ENCODE data around the gene ASCL2. TPM values are rescaled to one million over a fixed set of nuclear protein-coding genes. Genes with fewer than 3 reads are reported as not detected.
"Not testable (repeated sequence)": the region's sequence is repeated elsewhere in the genome, so short reads cannot be mapped to it uniquely, and the experiment has no call there.

ASCL2 gene
- total RNA-seq, 1 donor from 2014 or later = 0.17 TPM

- DNase-seq (no peak), ATAC-seq (no peak)
- intact Hi-C loops (cut with micrococcal nuclease) = no loop called here
Measured at GRCh38 chr11:2249189-2249916, 21.0 kb downstream of the ASCL2 start.

DNA sequence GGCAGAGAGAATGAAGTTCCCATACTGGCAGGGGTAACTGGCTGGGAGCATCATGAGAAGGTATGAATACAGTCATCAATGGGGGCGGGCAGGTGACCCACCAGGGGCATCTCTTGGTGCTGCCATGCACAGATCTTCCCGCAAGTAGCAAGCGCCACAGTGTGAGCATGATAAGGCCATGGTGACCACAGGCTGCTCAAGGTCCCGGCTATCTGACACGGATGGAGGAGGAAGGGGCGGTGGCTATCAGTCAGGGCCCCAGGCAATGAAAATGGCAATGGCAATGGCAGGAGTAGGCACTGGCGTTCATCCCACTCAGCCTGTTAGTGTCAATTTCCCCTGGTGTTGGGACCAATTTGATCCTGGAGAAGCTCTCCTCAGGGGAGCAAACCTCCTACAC is 21.6 kb downstream of the ASCL2 start:
- ATAC-seq (no peak), DNase-seq (no peak)
- intact Hi-C loops (cut with micrococcal nuclease) = no loop called here

- ATAC-seq = no peak
- intact Hi-C loops (cut with micrococcal nuclease) = no loop called here
- DNase-seq = no peak
Measured at GRCh38 chr11:2248242-2248641, 22.1 kb downstream of the ASCL2 start.

- DNase-seq (no peak), ATAC-seq (no peak)
- intact Hi-C loops (cut with micrococcal nuclease) = no loop called here
Measured at GRCh38 chr11:2247496-2247895, 22.9 kb downstream of the ASCL2 start.

GRCh38 chr11:2240834-2241233 is 29.6 kb downstream of the ASCL2 start:
- intact Hi-C loops (cut with micrococcal nuclease) = no loop called here
- DNase-seq (no peak), ATAC-seq (no peak)

DNA sequence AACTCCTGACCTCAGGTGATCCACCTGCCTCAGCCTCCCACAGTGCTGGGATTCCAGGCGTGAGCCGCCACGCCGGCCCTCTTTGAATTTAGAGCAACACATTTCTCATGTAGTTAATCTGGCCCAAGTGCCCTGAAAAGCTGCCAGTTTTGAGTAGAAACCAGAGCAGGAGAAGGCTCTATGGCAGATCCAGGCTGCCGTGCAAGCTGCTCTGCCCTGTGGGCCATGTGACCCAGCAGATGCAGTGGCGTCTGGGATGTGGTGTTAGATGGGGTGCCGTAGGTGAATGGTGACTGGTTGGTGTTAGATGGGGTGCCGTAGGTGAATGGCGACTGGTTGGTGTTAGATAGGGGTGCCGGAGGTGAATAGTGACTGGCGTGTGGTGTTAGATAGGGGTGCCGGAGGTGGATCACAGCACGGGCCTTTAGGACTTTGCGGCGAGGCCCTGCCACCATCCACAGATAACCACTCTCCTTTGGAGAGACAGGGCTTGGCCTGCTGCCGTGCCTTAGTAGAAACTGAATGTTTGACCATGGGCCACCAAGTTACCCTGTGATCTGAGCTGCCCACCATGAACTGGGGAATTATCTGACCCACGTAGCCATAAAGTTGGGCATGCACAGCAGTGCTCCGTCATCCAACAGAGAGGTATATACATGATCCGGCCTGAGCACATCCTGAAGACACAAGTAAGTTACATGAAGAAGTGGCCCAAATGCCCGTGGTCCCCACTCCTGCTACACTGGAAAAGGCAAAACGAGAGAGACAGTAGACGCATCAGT is 32.7 kb downstream of the ASCL2 start:
- intact Hi-C loops (cut with micrococcal nuclease) = no loop called here
- no peak for ATAC-seq
- DNase-seq = no peak

GRCh38 chr11:2236381-2237134 is 33.8 kb downstream of the ASCL2 start:
- DNase-seq; ATAC-seq; intact Hi-C loops (cut with micrococcal nuclease): not testable (repeated sequence)

DNA sequence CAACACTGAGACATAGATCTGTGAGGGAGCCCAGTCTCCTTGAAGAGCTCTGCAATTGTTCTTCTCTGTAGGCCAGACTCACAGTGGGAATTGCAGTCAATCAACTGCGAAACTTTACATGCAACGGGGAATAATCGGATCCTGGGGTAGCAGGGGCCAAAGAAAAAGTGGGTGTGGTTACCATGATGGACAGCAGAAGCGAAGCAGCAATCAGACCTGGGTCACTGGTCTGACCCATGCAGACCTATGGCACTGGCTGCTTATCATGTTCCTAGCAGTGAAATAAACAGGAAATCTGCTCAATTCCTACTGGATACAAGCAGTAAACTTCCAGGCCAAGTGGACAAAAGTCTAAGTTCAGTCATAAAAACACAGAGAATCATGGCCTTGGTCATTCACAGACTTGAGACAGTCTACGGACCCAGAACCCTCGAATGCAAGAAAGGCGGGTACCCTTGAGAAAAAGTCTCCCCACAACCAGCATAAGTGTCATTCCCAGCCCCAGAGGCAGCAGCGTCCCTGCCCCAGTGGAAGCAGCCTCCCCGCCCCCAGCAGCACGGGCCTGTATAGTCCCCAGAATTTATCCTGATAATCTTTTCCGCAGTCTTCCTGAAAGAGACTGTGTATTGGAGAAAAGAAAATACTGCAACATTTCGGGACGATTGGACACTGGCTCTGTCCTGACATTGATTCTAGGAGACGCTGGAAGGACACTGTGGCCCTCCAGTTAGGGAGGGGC is 34.6 kb downstream of the ASCL2 start:
- no peak for ATAC-seq
- intact Hi-C loops (cut with micrococcal nuclease) = no loop called here
- no peak for DNase-seq

DNA sequence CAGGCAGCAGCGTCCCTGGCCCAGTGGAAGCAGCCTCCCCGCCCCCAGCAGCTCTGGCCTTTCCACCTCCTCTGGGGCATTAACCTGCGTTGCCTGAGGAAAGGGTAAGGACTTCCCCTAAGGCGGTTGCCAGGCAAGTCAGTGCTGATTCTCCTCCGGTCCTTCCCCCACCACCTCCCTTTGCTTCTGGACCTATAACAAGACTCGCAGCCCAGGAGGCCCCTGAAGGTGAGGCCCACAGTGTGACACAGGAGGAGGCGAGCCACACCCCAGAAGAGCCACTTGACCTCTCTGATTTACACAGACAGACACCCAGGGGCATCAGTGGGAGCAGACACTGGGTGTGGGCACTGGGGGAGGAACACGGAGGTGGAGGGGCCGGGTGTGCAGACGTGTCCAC is 35.4 kb downstream of the ASCL2 start:
- DNase-seq (no peak), ATAC-seq (no peak)
- intact Hi-C loops (cut with micrococcal nuclease) = no loop called here

GRCh38 chr11:2233693-2234455 is 36.5 kb downstream of the ASCL2 start:
- intact Hi-C loops (cut with micrococcal nuclease) = no loop called here
- no peak for ATAC-seq
- no peak for DNase-seq

DNA sequence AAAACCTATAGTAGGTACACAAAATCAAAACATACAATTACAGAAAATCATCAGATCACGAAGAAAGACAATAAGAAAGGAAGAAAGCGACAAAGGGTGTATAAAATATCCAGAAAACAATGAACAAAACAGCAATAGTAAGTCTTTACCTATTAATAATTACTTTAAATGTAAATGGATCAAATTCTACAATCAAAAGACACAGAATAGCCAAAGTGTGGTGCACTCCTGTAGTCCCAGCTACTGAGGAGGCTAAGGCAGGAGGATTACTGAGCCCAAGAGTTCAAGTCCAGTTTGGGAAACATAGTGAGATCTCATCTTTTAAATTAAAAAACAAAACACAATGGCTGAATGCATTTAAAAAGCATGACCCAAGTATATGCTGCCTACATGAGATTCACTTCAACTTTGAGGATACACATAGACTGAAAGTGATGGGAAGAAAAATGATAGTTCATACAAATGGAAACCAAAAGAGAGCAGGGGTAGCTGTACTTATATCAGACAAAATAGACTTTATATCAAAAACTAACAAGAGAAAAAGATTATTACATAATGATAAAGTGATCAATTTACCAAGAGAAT is 40.6 kb downstream of the ASCL2 start:
- DNase-seq = no peak
- no peak for ATAC-seq
- intact Hi-C loops (cut with micrococcal nuclease) = no loop called here

- intact Hi-C loops (cut with micrococcal nuclease) = no loop called here
- DNase-seq = no peak
- no peak for ATAC-seq
Measured at GRCh38 chr11:2224254-2224653, 46.1 kb downstream of the ASCL2 start.

DNA sequence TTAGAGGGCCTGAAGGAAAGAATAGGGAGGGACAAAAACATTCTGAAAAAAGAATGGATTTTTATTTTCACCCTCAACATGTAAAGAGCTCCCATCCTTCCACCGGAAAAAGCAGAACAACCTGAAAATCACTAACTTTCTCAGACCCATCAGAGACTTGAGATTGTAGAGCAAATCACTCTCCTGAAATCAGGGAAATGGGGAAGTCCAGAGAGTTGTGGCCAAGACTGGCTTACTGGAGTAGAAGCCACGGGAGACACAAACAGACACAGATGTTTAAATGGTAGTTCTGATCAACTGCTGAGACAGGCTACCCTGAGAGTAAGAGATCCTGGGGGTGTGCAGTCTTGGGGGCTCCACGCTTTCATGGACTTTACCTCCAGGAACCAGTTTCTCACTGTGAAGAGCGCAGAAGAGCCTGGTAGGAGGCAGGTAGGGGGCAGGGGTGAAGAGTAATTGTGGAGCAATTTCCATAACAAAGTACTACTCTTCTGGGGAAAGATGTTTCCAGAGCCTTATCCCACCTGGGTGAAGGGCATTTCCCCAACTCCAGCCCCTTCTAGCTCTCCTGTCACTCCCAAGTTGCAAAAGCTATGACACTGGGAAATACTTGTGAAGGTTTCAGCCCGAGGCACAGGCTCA is 47.1 kb downstream of the ASCL2 start:
- DNase-seq (no peak), ATAC-seq (no peak)
- intact Hi-C loops (cut with micrococcal nuclease) = no loop called here

DNA sequence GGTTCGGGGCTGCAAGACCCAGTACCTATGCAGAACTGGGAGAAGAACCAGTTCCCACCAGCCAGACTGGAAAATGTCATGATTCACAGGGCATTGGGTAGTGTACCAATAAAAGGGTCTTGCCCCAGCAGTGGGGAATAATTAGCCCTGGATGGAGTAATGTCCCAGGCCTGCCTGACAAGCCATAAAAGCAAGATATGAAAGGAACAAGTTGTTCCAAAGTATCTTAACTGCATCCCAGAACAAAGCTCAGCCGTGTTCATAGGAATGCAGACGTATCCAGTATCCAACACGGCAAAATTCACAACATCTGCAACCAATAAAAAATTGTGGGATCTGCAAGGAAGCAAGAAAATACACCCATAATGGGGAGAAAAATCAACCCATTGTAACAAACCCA is 47.9 kb downstream of the ASCL2 start:
- intact Hi-C loops (cut with micrococcal nuclease) = no loop called here
- DNase-seq (no peak), ATAC-seq (peak; percentile 53)

DNA sequence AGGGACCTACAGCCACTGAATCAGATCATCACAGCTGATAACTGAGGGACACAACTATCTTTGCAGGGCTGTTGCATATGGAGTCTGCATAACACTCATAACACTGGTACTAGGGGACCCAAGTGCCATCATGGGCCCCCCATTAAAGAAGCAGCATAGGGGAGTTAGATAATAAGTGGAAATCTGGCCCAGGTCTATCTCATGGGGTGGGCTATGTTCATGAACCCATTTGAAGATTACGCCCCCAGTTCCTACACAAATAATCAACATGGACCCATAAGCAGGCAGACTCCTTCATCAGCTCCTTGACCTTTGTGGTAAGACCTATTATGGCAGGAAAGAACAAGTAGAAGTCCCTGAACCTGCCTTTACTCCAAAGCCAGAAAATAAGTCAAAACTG is 48.8 kb downstream of the ASCL2 start:
- intact Hi-C loops (cut with micrococcal nuclease) = no loop called here
- DNase-seq (no peak), ATAC-seq (no peak)

DNA sequence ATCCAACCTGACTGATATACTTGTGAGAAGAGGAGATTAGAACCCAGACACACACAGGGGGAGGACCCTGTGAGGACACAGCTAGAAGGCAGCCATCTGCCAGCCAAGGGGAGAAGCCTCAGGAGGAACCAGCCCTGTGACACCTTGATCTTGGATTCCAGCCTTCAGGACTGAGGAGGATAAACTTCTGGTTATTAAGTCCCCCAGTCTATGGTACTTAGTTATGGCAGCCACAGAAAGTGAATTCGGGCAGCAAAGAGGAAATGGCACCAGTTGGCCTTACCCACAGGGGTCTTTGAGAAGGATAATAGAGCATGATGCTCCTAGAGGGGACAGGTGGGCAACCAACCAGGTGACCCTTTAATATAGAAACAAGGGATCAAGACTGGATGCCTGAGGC is 49.4 kb downstream of the ASCL2 start:
- DNase-seq (no peak), ATAC-seq (no peak)
- intact Hi-C loops (cut with micrococcal nuclease) = no loop called here

DNA sequence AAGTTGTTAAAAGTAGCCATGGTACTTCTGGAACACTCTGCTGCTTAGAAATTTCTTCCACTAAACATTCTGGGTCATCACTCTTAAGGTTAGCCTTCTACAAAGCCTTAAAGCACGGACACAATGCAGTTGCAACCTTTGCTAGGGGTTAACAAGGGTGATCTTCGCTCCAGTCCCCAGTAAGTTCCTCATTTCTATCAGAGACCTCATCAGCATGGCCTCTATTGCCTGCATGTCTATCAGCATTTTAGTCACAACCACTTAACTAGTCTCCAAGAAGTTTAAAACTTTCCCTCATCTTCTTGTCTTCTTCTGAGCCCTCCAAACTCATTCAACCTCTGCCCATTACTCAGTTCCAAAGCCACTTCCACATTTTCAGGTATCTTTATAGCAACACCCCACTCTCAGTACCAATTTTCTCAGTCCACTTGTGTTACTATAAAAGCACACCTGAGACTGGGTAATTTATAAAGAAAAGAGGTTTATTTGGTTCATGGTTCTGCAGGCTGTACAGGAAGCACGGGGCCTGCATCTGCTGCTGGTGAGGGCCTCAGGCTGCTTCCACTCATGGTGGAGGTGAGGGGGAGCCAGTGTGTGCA is 50.1 kb downstream of the ASCL2 start:
- no peak for DNase-seq
- intact Hi-C loops (cut with micrococcal nuclease) = no loop called here
- no peak for ATAC-seq

Measured in left ventricle myocardium superior (tissue), 1 donor.